ENCODE data around the gene EIF4EBP2. TPM values are rescaled to one million over a fixed set of nuclear protein-coding genes. Genes with fewer than 3 reads are reported as not detected.
A peak's percentile ranks its signal among the peaks of the same experiment; 100 is the strongest.

The EIF4EBP2 gene
- total and polyA plus RNA-seq, 2 of the 13 experiments (the other 11 are each of a cell fraction or from before 2014, with no cell fraction given) = 16.9 to 22.0 TPM

GRCh38 chr10:70461397-70462348, 57.7 kb downstream of the EIF4EBP2 start:
- CTCF ChIA-PET (ENCODE audit: low intra/inter-chr PET ratio, low total read pairs) = interaction anchor here (1.4 to 1.8 kb wide), 3 partner anchors 76 to 81 kb away, joined by 4 to 14 read pairs (median 6); no protein-coding TSS in a partner anchor
- intact Hi-C loops (cut with micrococcal nuclease; ENCODE audit: unreplicated experiment) = loop anchor here (1.0 kb wide), 1 partner anchor 79 kb away; no protein-coding TSS in a partner anchor
- ATAC-seq (peak; percentile 85), FAIRE-seq (peak; percentile 71), DNase-seq (ENCODE audit: low spot score) (peak; percentile 37)
- H3K27me3 ChIP-seq (ENCODE audit: control insufficient read depth in 1 of 2, insufficient read depth in 2 of 2, low read length in 2 of 2) = peaks cover 4 to 18% of the 10 kb centered on the region in 2 experiments; a peak in 4 of 5 replicates
- H3K9ac ChIP-seq (ENCODE audit: insufficient read depth, low read depth, low read length) = no peak overlapping the region
- no peak overlapping the region for H2AFZ ChIP-seq (ENCODE audit: low read length)
- H3K36me3 ChIP-seq (replicated peaks in 1 of 2; ENCODE audit: control insufficient read depth in 1 of 2, insufficient read depth in 2 of 2, low read length in 2 of 2) = no peaks in the 10 kb centered on the region
- POLR2A ChIA-PET = no interaction called here
- H3K27ac ChIP-seq (ENCODE audit: extremely low read length, insufficient read depth, low read length) = no peak overlapping the region
- H4K20me1 ChIP-seq (ENCODE audit: insufficient read depth, low read length) = no peaks in the 10 kb centered on the region
- no peak overlapping the region for H3K4me2 ChIP-seq (ENCODE audit: low read depth, low read length)
- H3K79me2 ChIP-seq (ENCODE audit: insufficient read depth, low read length) = no peaks in the 10 kb centered on the region
- H3K9me3 ChIP-seq (ENCODE audit: low read length) = no peaks in the 10 kb centered on the region
- 22% methylated on average over 13 of the region's 13 CpGs for WGBS (ENCODE audit: low lambda C conversion rate)
- no peaks in the 10 kb centered on the region for H3K4me1 ChIP-seq (ENCODE audit: insufficient read depth, low read length)
- in situ Hi-C loops (cut with HindIII; ENCODE audit: extremely low pct_ligation_motif_present, low pct_unique_long_range_greater_than_20kb) = loop anchor here (5.0 kb wide), 1 partner anchor 76 kb away; no protein-coding TSS in a partner anchor
- no peak overlapping the region for H3K4me3 ChIP-seq (replicated peaks in 1 of 3; ENCODE audit: insufficient read depth in 1 of 3, low read depth in 2 of 3, low read length in 3 of 3)
- BruUV-seq (replicated peaks) = no TSS peak
- TF ChIP-seq MEF2D (CRISPR knock-in tag; IDR thresholded peaks at IDR 0.05) (no peak), ZBTB8A (CRISPR knock-in tag; IDR thresholded peaks at IDR 0.05; ENCODE audit: borderline replicate concordance, low read depth) (no peak), PLRG1 (conservative IDR thresholded peaks at IDR 0.05) (no peak), ZNF12 (CRISPR knock-in tag; IDR thresholded peaks at IDR 0.05) (no peak), TOE1 (CRISPR knock-in tag; IDR thresholded peaks at IDR 0.05) (no peak), SOX5 (CRISPR knock-in tag; IDR thresholded peaks at IDR 0.05; ENCODE audit: borderline replicate concordance) (no peak), TEF (CRISPR knock-in tag; IDR thresholded peaks at IDR 0.05) (no peak), CEBPB (IDR thresholded peaks at IDR 0.05; ENCODE audit: borderline replicate concordance, low read depth, low read length) (no peak), RAD21 (CRISPR knock-in tag; IDR thresholded peaks at IDR 0.05) (peak; percentile 82), THAP8 (CRISPR knock-in tag; IDR thresholded peaks at IDR 0.05; ENCODE audit: borderline replicate concordance) (no peak), STAG1 (CRISPR knock-in tag; IDR thresholded peaks at IDR 0.05) (peak; percentile 86), CCAR2 (optimal IDR thresholded peaks at IDR 0.05; ENCODE audit: low read depth, low read length) (no peak), ELF1 (CRISPR knock-in tag; IDR thresholded peaks at IDR 0.05) (no peak), MEIS1 (CRISPR knock-in tag; IDR thresholded peaks at IDR 0.05; ENCODE audit: borderline replicate concordance) (no peak), BHLHE40 (IDR thresholded peaks at IDR 0.05; ENCODE audit: low read length) (0 out of 2 replicates have a peak, but pooled peaks have one; percentile 29)
- TF ChIP-seq, protein P1, sequence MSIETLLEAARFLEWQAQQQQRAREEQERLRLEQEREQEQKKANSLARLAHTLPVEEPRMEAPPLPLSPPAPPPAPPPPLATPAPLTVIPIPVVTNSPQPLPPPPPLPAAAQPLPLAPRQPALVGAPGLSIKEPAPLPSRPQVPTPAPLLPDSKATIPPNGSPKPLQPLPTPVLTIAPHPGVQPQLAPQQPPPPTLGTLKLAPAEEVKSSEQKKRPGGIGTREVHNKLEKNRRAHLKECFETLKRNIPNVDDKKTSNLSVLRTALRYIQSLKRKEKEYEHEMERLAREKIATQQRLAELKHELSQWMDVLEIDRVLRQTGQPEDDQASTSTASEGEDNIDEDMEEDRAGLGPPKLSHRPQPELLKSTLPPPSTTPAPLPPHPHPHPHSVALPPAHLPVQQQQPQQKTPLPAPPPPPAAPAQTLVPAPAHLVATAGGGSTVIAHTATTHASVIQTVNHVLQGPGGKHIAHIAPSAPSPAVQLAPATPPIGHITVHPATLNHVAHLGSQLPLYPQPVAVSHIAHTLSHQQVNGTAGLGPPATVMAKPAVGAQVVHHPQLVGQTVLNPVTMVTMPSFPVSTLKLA (IDR thresholded peaks at IDR 0.05) = 0 out of 2 replicates have a peak, but pooled peaks have one; percentile 8
- TF ChIP-seq, protein P2, sequence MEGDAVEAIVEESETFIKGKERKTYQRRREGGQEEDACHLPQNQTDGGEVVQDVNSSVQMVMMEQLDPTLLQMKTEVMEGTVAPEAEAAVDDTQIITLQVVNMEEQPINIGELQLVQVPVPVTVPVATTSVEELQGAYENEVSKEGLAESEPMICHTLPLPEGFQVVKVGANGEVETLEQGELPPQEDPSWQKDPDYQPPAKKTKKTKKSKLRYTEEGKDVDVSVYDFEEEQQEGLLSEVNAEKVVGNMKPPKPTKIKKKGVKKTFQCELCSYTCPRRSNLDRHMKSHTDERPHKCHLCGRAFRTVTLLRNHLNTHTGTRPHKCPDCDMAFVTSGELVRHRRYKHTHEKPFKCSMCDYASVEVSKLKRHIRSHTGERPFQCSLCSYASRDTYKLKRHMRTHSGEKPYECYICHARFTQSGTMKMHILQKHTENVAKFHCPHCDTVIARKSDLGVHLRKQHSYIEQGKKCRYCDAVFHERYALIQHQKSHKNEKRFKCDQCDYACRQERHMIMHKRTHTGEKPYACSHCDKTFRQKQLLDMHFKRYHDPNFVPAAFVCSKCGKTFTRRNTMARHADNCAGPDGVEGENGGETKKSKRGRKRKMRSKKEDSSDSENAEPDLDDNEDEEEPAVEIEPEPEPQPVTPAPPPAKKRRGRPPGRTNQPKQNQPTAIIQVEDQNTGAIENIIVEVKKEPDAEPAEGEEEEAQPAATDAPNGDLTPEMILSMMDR (CRISPR knock-in tag; IDR thresholded peaks at IDR 0.05) = peak; percentile 89
- TF ChIP-seq, protein P3, sequence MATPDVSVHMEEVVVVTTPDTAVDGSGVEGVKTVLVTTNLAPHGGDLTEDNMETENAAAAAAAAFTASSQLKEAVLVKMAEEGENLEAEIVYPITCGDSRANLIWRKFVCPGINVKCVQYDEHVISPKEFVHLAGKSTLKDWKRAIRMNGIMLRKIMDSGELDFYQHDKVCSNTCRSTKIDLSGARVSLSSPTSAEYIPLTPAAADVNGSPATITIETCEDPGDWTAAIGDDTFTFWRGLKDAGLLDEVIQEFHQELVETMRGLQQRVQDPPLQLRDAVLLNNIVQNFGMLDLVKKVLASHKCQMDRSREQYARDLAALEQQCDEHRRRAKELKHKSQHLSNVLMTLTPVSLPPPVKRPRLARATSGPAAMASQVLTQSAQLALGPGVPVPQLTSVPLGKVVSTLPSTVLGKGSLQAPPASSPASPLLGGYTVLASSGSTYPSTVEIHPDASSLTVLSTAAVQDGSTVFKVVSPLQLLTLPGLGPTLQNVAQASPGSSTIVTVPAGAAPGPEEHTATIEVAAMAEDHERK (CRISPR knock-in tag; IDR thresholded peaks at IDR 0.05; ENCODE audit: low read depth) = no peak
